K562 (cell line): ENCODE results near the gene SLC11A1. TPM values are rescaled to one million over a fixed set of nuclear protein-coding genes. Genes with fewer than 3 reads are reported as not detected.
A peak's percentile ranks its signal among the peaks of the same experiment; 100 is the strongest.

Experiments used
- ATAC-seq: fragments of 200-7000 bp; cut with Tn5 transposase; 3 replicates; pipeline ENCODE4 v1.9.1; 2020; ENCODE audit warnings: moderate library complexity
- Bru-seq: library from RNA; stranded (reverse); fragments of 400-500 nt; gene quantifications from one replicate; lab custom pipeline; 2021; lab: Mats Ljungman, UMichigan
- BruChase-seq, 2 experiments: library from RNA; stranded (reverse); fragments of 400-500 nt; gene quantifications; one replicate each; lab custom pipeline; 2021; lab: Mats Ljungman, UMichigan
- BruUV-seq: library from RNA; stranded (reverse); fragments of 400-500 nt; replicated peaks from 2 replicates; lab custom pipeline; 2021; lab: Mats Ljungman, UMichigan
- CTCF ChIA-PET: fragments of 300-600 bp; formaldehyde crosslinking; extraction: SDS; loops from one replicate; lab custom pipeline; 2021; ENCODE audit warnings: low intra/inter-chr PET ratio; lab: Yijun Ruan, JAX
- POLR2A ChIA-PET: fragments of 300-600, 350-650 bp; sonication (Branson Sonifier 250); formaldehyde crosslinking; extraction: SDS; loops from one replicate; lab custom pipeline; 2021; ENCODE audit warnings: antibody characterized with exemption, inconsistent platforms; lab: Yijun Ruan, JAX
- DNase-seq, 4 experiments: peaks; one replicate each; pipeline versions ENCODE4 v3.0.0 to v3.0.0-alpha.2; 2011 to 2018; ENCODE audit warnings: low spot score in 3 of 4, mixed read lengths in 3 of 4; ENCODE audit errors: extremely low read depth in 1 of 4
- FAIRE-seq: peaks from 2 replicates; lab custom pipeline; 2011; peaks lifted over from hg19 to GRCh38; lab: Jason Lieb, UNC
- H2AFZ ChIP-seq: 2 replicates; pipeline ENCODE4 v1.6.0; 2011; ENCODE audit warnings: low read depth, low read length, control low read depth, inconsistent platforms
- H3K27ac ChIP-seq: fragments of 200-600 bp; 3 replicates; pipeline ENCODE4 v1.8.0; 2011; ENCODE audit warnings: low read depth, mild to moderate bottlenecking, control low read depth, inconsistent platforms, low read length, moderate library complexity, mixed read lengths; ENCODE audit errors: extremely low read depth
- H3K27me3 ChIP-seq, 2 experiments: fragments of 300-600 bp in 1 of 2; 2 replicates in 1 of 2; 3 replicates in 1 of 2; pipeline versions ENCODE4 v1.6.0 to v1.8.0; 2011; ENCODE audit warnings: inconsistent platforms in 2 of 2, low read length in 2 of 2, mild to moderate bottlenecking in 1 of 2, mixed read lengths in 1 of 2, moderate library complexity in 1 of 2; ENCODE audit not compliant: control insufficient read depth in 2 of 2, insufficient read depth in 2 of 2
- H3K36me3 ChIP-seq: fragments of 300-600 bp; 3 replicates; pipeline ENCODE4 v1.8.0; 2011; ENCODE audit warnings: mild to moderate bottlenecking, low read length, inconsistent platforms; ENCODE audit not compliant: control insufficient read depth, insufficient read depth
- H3K4me1 ChIP-seq, 2 experiments: fragments of 200-600 bp in 1 of 2; replicated peaks in 1 of 2; 2 replicates in 1 of 2; 3 replicates in 1 of 2; pipeline versions ENCODE4 v1.5.1 to v1.8.0; 2011; ENCODE audit warnings: inconsistent platforms in 2 of 2, low read length in 2 of 2, mild to moderate bottlenecking in 1 of 2, mixed read lengths in 1 of 2, moderate library complexity in 1 of 2; ENCODE audit not compliant: control insufficient read depth in 2 of 2, insufficient read depth in 2 of 2
- H3K4me2 ChIP-seq: 2 replicates; pipeline ENCODE4 v1.6.1; 2011; ENCODE audit warnings: low read length, control low read depth, inconsistent platforms, mixed read lengths; ENCODE audit not compliant: insufficient read depth
- H3K4me3 ChIP-seq: fragments of 200-600 bp; sonication (generic), shearing (Covaris generic); 2 replicates; pipeline ENCODE4 v1.5.1; 2016; ENCODE audit warnings: control low read depth, inconsistent platforms
- H3K79me2 ChIP-seq: fragments of 200-600 bp; 3 replicates; pipeline ENCODE4 v1.8.0; 2011; ENCODE audit warnings: low read length, inconsistent platforms; ENCODE audit not compliant: control insufficient read depth, insufficient read depth
- H3K9ac ChIP-seq, 2 experiments: 2 replicates each; pipeline versions ENCODE4 v1.6.0 to v1.6.1; 2011; ENCODE audit warnings: low read depth in 2 of 2, low read length in 2 of 2, control low read depth in 1 of 2, inconsistent platforms in 1 of 2, mild to moderate bottlenecking in 1 of 2, mixed read lengths in 1 of 2; ENCODE audit not compliant: insufficient read depth in 1 of 2
- H3K9me1 ChIP-seq: one replicate; pipeline ENCODE4 v1.6.0; 2011; ENCODE audit warnings: inconsistent platforms, mild to moderate bottlenecking, low read length, moderate library complexity; ENCODE audit not compliant: control insufficient read depth, insufficient read depth
- H3K9me3 ChIP-seq: replicated peaks from 2 replicates; pipeline ENCODE4 v1.5.1; 2011; ENCODE audit warnings: low read depth, low read length, inconsistent platforms; ENCODE audit not compliant: control insufficient read depth, insufficient read depth
- H4K20me1 ChIP-seq: replicated peaks from 2 replicates; pipeline ENCODE4 v1.6.1; 2011; ENCODE audit warnings: low read length, inconsistent platforms, mixed read lengths; ENCODE audit not compliant: control insufficient read depth, insufficient read depth
- ATF7 ChIP-seq: fragments of 450-650 bp; IDR thresholded peaks from 2 replicates; pipeline ENCODE4 v1.7.1; 2014; ENCODE audit warnings: mild to moderate bottlenecking, moderate library complexity
- SIN3B ChIP-seq: fragments of 450-650 bp; IDR thresholded peaks from 2 replicates; pipeline ENCODE4 v1.6.1; 2017; ENCODE audit warnings: low read depth, mild to moderate bottlenecking, moderate library complexity
- SRSF1 ChIP-seq: fragments of 200-400 bp; formaldehyde crosslinking; IDR thresholded peaks from 2 replicates; pipeline ENCODE4 v1.6.1; 2017; ENCODE audit warnings: mild to moderate bottlenecking, low read depth, low read length, moderate library complexity
- ZNF766 ChIP-seq: fragments of 200-800 bp; sonication (Bioruptor generic); conservative IDR thresholded peaks from 2 replicates; pipeline ENCODE4 v1.6.1; 2016; ENCODE audit warnings: missing genetic modification characterization, missing compliant biosample characterization
- WGBS: fragments of 100-300 bp; shearing (Covaris generic); methylation state at CpG from one replicate; pipeline ENCODE4 v1.1.6; 2016; ENCODE audit warnings: low coverage, mixed read lengths; ENCODE audit not compliant: insufficient coverage; ENCODE audit errors: missing lambda C conversion rate; 5-methylcytosine and 5-hydroxymethylcytosine counted together
- in situ Hi-C: fragments of 300-500 bp; cut with MboI; formaldehyde crosslinking; loops from 4 replicates; pipeline ENCODE4 v1.15.0; 2018; ENCODE audit warnings: inconsistent platforms, mixed read lengths
- intact Hi-C: fragments of 100-400 bp; cut with micrococcal nuclease; formaldehyde crosslinking; loops from 2 replicates; pipeline ENCODE4 v1.14.2; 2022
- long read RNA-seq, 3 experiments: library from polyadenylated mRNA in 2 of 3; library from RNA in 1 of 3; unstranded in 2 of 3; stranded (forward) in 1 of 3; transcript quantifications; one replicate each; pipeline ENCODE4 v2.0.0, GENCODE V29; 2019 to 2022
- polyA minus RNA-seq, 3 experiments: library from RNA; depleted of rRNA, polyadenylated mRNA; stranded (reverse); fragments of >200 nt; gene quantifications; 2 replicates each; pipeline ENCODE4 v1.2.3, GENCODE V29; 2011
- polyA plus RNA-seq, 8 experiments: library from polyadenylated mRNA; depleted of rRNA in 4 of 8; stranded (reverse) in 5 of 8; unstranded in 3 of 8; fragments of >200 nt; fragmentation: Nextera tagmentation in 2 of 8; fragmentation: Illumina TruSeq in 1 of 8; extraction: Ambion mirVana in 2 of 8; extraction: Trizol in 1 of 8; gene quantifications; 2 replicates each; pipeline versions ENCODE4 v1.2.1 to v1.2.3, GENCODE V29; 2011 to 2014; ENCODE audit warnings: inconsistent platforms in 1 of 8, missing spikeins in 1 of 8
- total RNA-seq, 7 experiments: library from RNA; depleted of rRNA in 6 of 7; stranded (reverse); fragments of >200 nt in 6 of 7; fragmentation: Illumina TruSeq in 2 of 7; extraction: Trizol in 2 of 7; gene quantifications; 2 replicates each; pipeline versions ENCODE4 v1.2.1 to v1.2.3, GENCODE V29; 2011 to 2021; ENCODE audit warnings: low replicate concordance in 1 of 7
- TF ChIP-seq, protein P1 (sequence below): fragments of 450-650 bp; IDR thresholded peaks from 2 replicates; pipeline ENCODE4 v1.6.1; 2016; ENCODE audit warnings: borderline replicate concordance

Gene SLC11A1, protein sequence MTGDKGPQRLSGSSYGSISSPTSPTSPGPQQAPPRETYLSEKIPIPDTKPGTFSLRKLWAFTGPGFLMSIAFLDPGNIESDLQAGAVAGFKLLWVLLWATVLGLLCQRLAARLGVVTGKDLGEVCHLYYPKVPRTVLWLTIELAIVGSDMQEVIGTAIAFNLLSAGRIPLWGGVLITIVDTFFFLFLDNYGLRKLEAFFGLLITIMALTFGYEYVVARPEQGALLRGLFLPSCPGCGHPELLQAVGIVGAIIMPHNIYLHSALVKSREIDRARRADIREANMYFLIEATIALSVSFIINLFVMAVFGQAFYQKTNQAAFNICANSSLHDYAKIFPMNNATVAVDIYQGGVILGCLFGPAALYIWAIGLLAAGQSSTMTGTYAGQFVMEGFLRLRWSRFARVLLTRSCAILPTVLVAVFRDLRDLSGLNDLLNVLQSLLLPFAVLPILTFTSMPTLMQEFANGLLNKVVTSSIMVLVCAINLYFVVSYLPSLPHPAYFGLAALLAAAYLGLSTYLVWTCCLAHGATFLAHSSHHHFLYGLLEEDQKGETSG
- total RNA-seq (2011; cell fraction: chromatin; rRNA removed; ENCODE audit: low replicate concordance) = 1.4 and 5.9 TPM in 2 replicates
- total RNA-seq (2011; cell fraction: nucleolus; rRNA removed) = 4.3 and 4.5 TPM in 2 replicates
- total RNA-seq (2011; cell fraction: nucleoplasm; rRNA removed) = 3.5 and 4.8 TPM in 2 replicates
- total RNA-seq (2014; rRNA removed) (0.98 and 1.0 TPM in 2 replicates), total RNA-seq (2014; rRNA removed; fragmentation: Illumina TruSeq; extraction: Trizol) (0.32 and 0.65 TPM in 2 replicates), total RNA-seq (2015; rRNA removed; fragmentation: Illumina TruSeq; extraction: Trizol) (0.83 and 1.1 TPM in 2 replicates), total RNA-seq (2021) (1.2 and 1.6 TPM in 2 replicates), polyA plus RNA-seq (2011; rRNA removed) (0.54 and 0.64 TPM in 2 replicates), polyA plus RNA-seq (2014; fragmentation: Illumina TruSeq; extraction: Trizol) (0.40 and 0.43 TPM in 2 replicates), polyA plus RNA-seq (2014; fragmentation: Nextera tagmentation; extraction: Ambion mirVana) (under 1 TPM; 0.35 to 0.51 TPM), polyA plus RNA-seq (2014; rRNA removed) (0.69 and 0.99 TPM in 2 replicates), polyA minus RNA-seq (2011; rRNA and poly(A)+ RNA removed) (1.3 TPM in 2 replicates), Bru-seq, nascent RNA (percentile 37 among the genes with signal in this experiment), BruChase-seq, experiment 1, labeled RNA remaining after a 2-hour chase (percentile 21 among the genes with signal in this experiment), BruChase-seq, experiment 2, labeled RNA remaining after a 6-hour chase (percentile 20 among the genes with signal in this experiment)
- 0.53 and 1.2 TPM in 2 replicates for polyA plus RNA-seq (2011; cell fraction: cytosol; rRNA removed)
- 1.8 and 2.6 TPM in 2 replicates for polyA plus RNA-seq (2011; cell fraction: nucleus; rRNA removed)
- polyA plus RNA-seq (2012) = 1.7 and 2.7 TPM in 2 replicates
- polyA minus RNA-seq (2011; cell fraction: cytosol; rRNA and poly(A)+ RNA removed) = 0.95 and 1.2 TPM in 2 replicates
- polyA minus RNA-seq (2011; cell fraction: nucleus; rRNA and poly(A)+ RNA removed) = 6.3 and 7.7 TPM in 2 replicates
- long read RNA-seq, experiment 1, partial matches to known transcripts = 2 of 2 reads
- long read RNA-seq, experiment 1, other reads (novel, unspliced or antisense) = 0 of 2 reads
- long read RNA-seq, experiment 2, partial matches to known transcripts = 4 of 7 reads
- long read RNA-seq, experiment 2, other reads (novel, unspliced or antisense) = 3 of 7 reads
- long read RNA-seq, experiment 3, partial matches to known transcripts = 0 of 1 reads
- long read RNA-seq, experiment 3, other reads (novel, unspliced or antisense) = 1 of 1 reads

DNA sequence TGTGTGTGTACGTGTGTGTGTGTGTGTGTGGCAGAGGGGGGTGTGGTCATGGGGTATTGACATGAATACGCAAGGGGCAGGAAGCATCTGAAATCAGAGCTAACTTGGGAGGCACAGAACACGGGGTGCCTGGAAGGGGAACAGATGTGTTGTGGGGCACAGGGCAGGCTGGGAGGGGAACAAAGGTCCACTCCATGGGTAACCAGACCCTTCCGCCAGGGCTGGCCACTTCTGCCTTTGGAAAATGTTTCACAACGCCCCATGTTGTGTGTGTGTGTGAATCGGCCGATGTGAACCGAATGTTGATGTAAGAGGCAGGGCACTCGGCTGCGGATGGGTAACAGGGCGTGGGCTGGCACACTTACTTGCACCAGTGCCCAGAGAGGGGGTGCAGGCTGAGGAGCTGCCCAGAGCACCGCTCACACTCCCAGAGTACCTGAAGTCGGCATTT lies at the start of gene SLC11A1:
SLC11A1 (plus strand) TSS at position 358 of the 451 bp plus-strand sequence. CDS start 96 bp downstream, outside the sequence.
- ATAC-seq (no peak), FAIRE-seq (no peak), DNase-seq (no peak)
- H2AFZ ChIP-seq = no peak within 1 kb of the TSS
- peaks cover 3 to 5% of the 10 kb centered on the region in 2 experiments; a peak in 2 of 5 replicates for H3K4me1 ChIP-seq
- no peak within 1 kb of the TSS for H3K4me3 ChIP-seq
- H3K9ac ChIP-seq = peak within 1 kb of the TSS in 1 of 2 experiments; percentile 45; a peak in 2 of 4 replicates
- intact Hi-C loops (no loop called here), in situ Hi-C loops (no loop called here)
- CTCF ChIA-PET = no interaction called here
- BruUV-seq = no TSS peak
- H3K4me2 ChIP-seq = no peak within 1 kb of the TSS
- H3K27me3 ChIP-seq = no peaks in the 10 kb centered on the region
- no peaks in the 10 kb centered on the region for H4K20me1 ChIP-seq
- 40% methylated on average over 11 of the region's 13 CpGs for WGBS
- H3K36me3 ChIP-seq = no peaks in the 10 kb centered on the region
- POLR2A ChIA-PET = no interaction called here
- no peaks in the 10 kb centered on the region for H3K9me1 ChIP-seq
- no peaks in the 10 kb centered on the region for H3K79me2 ChIP-seq
- H3K9me3 ChIP-seq = no peaks in the 10 kb centered on the region
- no peak within 1 kb of the TSS for H3K27ac ChIP-seq
- TF ChIP-seq SIN3B (no peak), ZNF766 (CRISPR knock-in tag) (no peak), SRSF1 (no peak), ATF7 (no peak)
- TF ChIP-seq, protein P1, sequence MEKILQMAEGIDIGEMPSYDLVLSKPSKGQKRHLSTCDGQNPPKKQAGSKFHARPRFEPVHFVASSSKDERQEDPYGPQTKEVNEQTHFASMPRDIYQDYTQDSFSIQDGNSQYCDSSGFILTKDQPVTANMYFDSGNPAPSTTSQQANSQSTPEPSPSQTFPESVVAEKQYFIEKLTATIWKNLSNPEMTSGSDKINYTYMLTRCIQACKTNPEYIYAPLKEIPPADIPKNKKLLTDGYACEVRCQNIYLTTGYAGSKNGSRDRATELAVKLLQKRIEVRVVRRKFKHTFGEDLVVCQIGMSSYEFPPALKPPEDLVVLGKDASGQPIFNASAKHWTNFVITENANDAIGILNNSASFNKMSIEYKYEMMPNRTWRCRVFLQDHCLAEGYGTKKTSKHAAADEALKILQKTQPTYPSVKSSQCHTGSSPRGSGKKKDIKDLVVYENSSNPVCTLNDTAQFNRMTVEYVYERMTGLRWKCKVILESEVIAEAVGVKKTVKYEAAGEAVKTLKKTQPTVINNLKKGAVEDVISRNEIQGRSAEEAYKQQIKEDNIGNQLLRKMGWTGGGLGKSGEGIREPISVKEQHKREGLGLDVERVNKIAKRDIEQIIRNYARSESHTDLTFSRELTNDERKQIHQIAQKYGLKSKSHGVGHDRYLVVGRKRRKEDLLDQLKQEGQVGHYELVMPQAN = no peak
